ENCODE measurements around the gene STAB1. TPM values are rescaled to one million over a fixed set of nuclear protein-coding genes. Genes with fewer than 3 reads are reported as not detected.

Gene STAB1
- polyA plus RNA-seq, 4 donors = 31.7 to 48.0 (median 41.1) TPM

- no peak for DNase-seq (ENCODE audit: low read depth in 4 of 4, low spot score in 3 of 4)
These were observed 37.3 kb downstream of the STAB1 start for GRCh38 chr3:52532517-52532837.

- DNase-seq (ENCODE audit: low read depth in 4 of 4, low spot score in 3 of 4) = no peak
These were observed 37.9 kb downstream of the STAB1 start for GRCh38 chr3:52532838-52533622.

- DNase-seq (ENCODE audit: low read depth in 4 of 4, low spot score in 3 of 4) = peak in 1 of 4 donors; percentile 63
These were observed 38.6 kb downstream of the STAB1 start, which contains the start of gene NT5DC2 for GRCh38 chr3:52533623-52534280. Gene NT5DC2 (minus strand): TSS chr3:52533857. CDS start chr3:52533737, 120 bp downstream.

- DNase-seq (ENCODE audit: low read depth in 4 of 4, low spot score in 3 of 4) = no peak
These were observed 39.4 kb downstream of the STAB1 start for GRCh38 chr3:52534281-52535183.

- DNase-seq (ENCODE audit: low read depth in 4 of 4, low spot score in 3 of 4) = no peak
These were observed 40.4 kb downstream of the STAB1 start for GRCh38 chr3:52535411-52536111.

- DNase-seq (ENCODE audit: low read depth in 4 of 4, low spot score in 3 of 4) = no peak
These were observed 40.9 kb downstream of the STAB1 start for GRCh38 chr3:52536112-52536368.

- DNase-seq (ENCODE audit: low read depth in 4 of 4, low spot score in 3 of 4) = peak; percentile 92 to 94 (median 94)
These were observed 41.4 kb downstream of the STAB1 start, which contains the start of gene UQCC5 for GRCh38 chr3:52536369-52537164. Gene UQCC5 (plus strand): TSS chr3:52536605. CDS start chr3:52536756, 151 bp downstream.

GRCh38 chr3:52537165-52537620 is 42.1 kb downstream of the STAB1 start:
- no peak for DNase-seq (ENCODE audit: low read depth in 4 of 4, low spot score in 3 of 4)

GRCh38 chr3:52537726-52538421 is 42.7 kb downstream of the STAB1 start:
- no peak for DNase-seq (ENCODE audit: low read depth in 4 of 4, low spot score in 3 of 4)

GRCh38 chr3:52539010-52539653 is 44.0 kb downstream of the STAB1 start:
- no peak for DNase-seq (ENCODE audit: low read depth in 4 of 4, low spot score in 3 of 4)

GRCh38 chr3:52541050-52541449 is 45.9 kb downstream of the STAB1 start:
- no peak for DNase-seq (ENCODE audit: low read depth in 4 of 4, low spot score in 3 of 4)

- DNase-seq (ENCODE audit: low read depth in 4 of 4, low spot score in 3 of 4) = no peak
These were observed 49.8 kb downstream of the STAB1 start for GRCh38 chr3:52544937-52545336.

- no peak for DNase-seq (ENCODE audit: low read depth in 4 of 4, low spot score in 3 of 4)
These were observed 51.2 kb downstream of the STAB1 start for GRCh38 chr3:52546111-52546901.

- no peak for DNase-seq (ENCODE audit: low read depth in 4 of 4, low spot score in 3 of 4)
These were observed 52.0 kb downstream of the STAB1 start for GRCh38 chr3:52547143-52547542.

GRCh38 chr3:52551118-52551517 is 56.0 kb downstream of the STAB1 start:
- DNase-seq (ENCODE audit: low read depth in 4 of 4, low spot score in 3 of 4) = no peak

GRCh38 chr3:52552089-52552488 is 57.0 kb downstream of the STAB1 start:
- DNase-seq (ENCODE audit: low read depth in 4 of 4, low spot score in 3 of 4) = no peak

- DNase-seq (ENCODE audit: low read depth in 4 of 4, low spot score in 3 of 4) = no peak
These were observed 59.1 kb downstream of the STAB1 start for GRCh38 chr3:52554026-52554755.
